GM21390 (cell line): ENCODE measurements around the gene GDPGP1.

Source experiments
- ATAC-seq: cut with Tn5 transposase; IDR thresholded peaks from one replicate; pipeline ENCODE4 v1.9.1; 2021; ENCODE audit not compliant: unreplicated experiment

The GDPGP1 gene

GRCh38 chr15:90294601-90295269, 60.7 kb downstream of the GDPGP1 start:
- no peak for ATAC-seq

- ATAC-seq, result no peak
Observed at GRCh38 chr15:90295270-90295648, 61.2 kb downstream of the GDPGP1 start.
